HFFc6 (cell line): ENCODE measurements around the gene MED15. TPM values are rescaled to one million over a fixed set of nuclear protein-coding genes. Genes with fewer than 3 reads are reported as not detected.
A peak's percentile ranks its signal among the peaks of the same experiment; 100 is the strongest.
"Not testable (repeated sequence)": the region's sequence is repeated elsewhere in the genome, so short reads cannot be mapped to it uniquely, and the experiment has no call there.

Experiments
- DNase-seq: peaks from one replicate; pipeline ENCODE4 v3.0.0-alpha.2; 2018
- H3K27ac Mint-ChIP-seq: 2 replicates; pipeline ENCODE4 v1.8.0; 2020; ENCODE audit warnings: mild to moderate bottlenecking, mixed read lengths
- H3K27me3 Mint-ChIP-seq: 2 replicates; pipeline ENCODE4 v1.8.0; 2021; ENCODE audit warnings: mild to moderate bottlenecking, moderate library complexity, mixed read lengths; ENCODE audit not compliant: insufficient read depth
- H3K36me3 Mint-ChIP-seq: 2 replicates; pipeline ENCODE4 v1.8.0; 2021; ENCODE audit warnings: low read depth, mixed read lengths
- H3K4me1 Mint-ChIP-seq: 2 replicates; pipeline ENCODE4 v1.8.0; 2020; ENCODE audit warnings: low read depth, mixed read lengths
- H3K4me3 Mint-ChIP-seq: 2 replicates; pipeline ENCODE4 v1.8.0; 2020; ENCODE audit warnings: mild to moderate bottlenecking, moderate library complexity, mixed read lengths
- H3K9me3 Mint-ChIP-seq: 2 replicates; pipeline ENCODE4 v1.8.0; 2020; ENCODE audit warnings: mild to moderate bottlenecking, mixed read lengths
- total RNA-seq, 6 experiments: library from RNA; stranded (reverse); fragmentation: NEBNext Ultra II Directional; extraction: Animal tissue kit (Norgen Biotek cat#: 25700); gene quantifications; 2 replicates in 1 of 6; 3 replicates in 5 of 6; pipeline ENCODE4 v1.2.3, GENCODE V29; 2021
- TF ChIP-seq, protein P1 (sequence below): fragments of 200-600 bp; sonication (generic); IDR thresholded peaks from 2 replicates; pipeline ENCODE4 v1.5.0; 2021; ENCODE audit warnings: antibody characterized with exemption, mild to moderate bottlenecking

The MED15 gene
- total RNA-seq, 6 experiments from 2014 or later = 128 to 148 (median 136) TPM

DNA sequence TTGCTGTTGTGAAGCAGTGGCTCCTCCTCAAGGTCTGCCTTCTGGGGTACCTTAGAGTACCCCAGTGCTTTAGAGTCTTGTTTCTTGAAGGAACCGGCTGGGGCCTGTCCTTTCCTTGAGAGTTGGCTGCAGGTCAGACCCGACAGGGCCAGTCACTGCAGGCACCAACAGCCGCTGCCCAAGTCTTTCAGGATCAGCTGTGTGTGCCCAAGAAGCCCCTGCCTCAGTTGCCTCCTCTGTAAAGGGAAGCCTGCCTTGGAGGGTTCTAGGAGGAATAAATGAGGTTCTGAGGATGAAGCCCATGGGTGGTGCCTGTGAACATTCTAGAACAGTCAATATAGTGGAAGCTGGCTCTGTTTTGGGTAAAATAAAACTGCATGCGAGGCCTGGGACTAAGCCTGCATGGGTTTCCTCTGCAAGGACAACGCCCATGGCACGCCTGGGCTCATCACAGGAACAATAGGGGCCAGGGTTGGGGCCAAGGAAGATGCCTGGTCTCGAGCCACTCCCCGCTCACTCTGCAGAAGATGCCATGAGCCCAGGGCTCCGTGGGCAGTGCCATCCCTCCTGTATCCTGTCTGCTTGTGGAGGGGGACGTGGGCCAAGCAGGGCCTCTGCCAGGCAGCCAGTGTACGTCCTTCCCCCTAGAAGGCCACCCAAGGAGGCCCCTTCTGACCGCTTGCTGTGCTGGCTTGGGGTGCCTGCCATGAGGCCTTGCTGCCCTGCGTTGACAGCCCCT, 81.6 kb downstream of the MED15 start:
- Mint-ChIP-seq H3K27ac (peak overlapping the region; percentile 21; the same call in 1 of the 2 replicates), H3K36me3 (peaks cover 4% of the 10 kb centered on the region; the same call in 1 of the 2 replicates), H3K4me3 (no peak overlapping the region), H3K9me3 (no peaks in the 10 kb centered on the region), H3K4me1 (no peaks in the 10 kb centered on the region), H3K27me3 (peaks cover 14% of the 10 kb centered on the region)
- TF ChIP-seq, protein P1, sequence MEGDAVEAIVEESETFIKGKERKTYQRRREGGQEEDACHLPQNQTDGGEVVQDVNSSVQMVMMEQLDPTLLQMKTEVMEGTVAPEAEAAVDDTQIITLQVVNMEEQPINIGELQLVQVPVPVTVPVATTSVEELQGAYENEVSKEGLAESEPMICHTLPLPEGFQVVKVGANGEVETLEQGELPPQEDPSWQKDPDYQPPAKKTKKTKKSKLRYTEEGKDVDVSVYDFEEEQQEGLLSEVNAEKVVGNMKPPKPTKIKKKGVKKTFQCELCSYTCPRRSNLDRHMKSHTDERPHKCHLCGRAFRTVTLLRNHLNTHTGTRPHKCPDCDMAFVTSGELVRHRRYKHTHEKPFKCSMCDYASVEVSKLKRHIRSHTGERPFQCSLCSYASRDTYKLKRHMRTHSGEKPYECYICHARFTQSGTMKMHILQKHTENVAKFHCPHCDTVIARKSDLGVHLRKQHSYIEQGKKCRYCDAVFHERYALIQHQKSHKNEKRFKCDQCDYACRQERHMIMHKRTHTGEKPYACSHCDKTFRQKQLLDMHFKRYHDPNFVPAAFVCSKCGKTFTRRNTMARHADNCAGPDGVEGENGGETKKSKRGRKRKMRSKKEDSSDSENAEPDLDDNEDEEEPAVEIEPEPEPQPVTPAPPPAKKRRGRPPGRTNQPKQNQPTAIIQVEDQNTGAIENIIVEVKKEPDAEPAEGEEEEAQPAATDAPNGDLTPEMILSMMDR = no peak
- DNase-seq = no peak

DNA sequence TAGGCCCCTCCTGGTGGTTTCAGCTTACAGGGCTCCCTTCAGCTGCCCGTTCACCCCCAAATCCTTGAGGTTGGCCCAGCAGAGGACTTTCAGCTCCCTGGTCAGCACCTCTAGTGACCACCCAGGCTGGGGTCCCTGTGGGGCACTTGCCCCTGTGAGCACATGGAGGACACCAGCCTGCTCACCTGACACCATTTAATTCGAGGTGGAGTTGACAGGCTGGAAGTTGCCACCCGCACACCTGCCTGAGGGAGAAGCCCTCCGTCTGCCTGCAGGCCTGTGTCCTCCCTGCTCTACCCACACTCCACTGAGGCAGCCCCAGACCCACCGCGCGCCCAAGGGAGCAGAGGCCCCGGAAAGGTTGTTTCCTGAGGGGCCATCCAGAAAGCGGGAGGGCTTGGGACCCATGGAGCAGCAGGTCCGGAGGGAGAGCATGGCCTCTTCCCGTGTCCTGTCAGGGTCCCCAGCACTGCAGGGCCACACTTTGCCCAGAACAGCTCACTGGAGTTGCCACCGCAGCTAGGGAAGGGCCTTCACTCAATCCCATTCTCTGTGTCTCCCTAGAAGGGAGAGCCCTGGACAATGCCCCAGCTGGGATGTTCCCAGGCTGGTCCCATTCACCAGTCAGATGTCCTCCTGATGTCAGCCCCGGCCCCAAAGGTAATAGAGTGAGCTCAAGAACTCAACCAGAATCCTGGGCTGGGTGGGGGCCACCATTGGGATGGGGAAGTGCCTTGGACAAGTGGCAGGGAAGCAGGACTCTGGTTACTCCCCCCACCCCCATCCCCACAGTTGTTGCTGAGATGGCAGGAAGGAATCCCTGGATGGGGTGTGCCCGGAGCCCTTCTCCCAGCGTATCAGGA, 82.4 kb downstream of the MED15 start:
- no peak for DNase-seq
- H3K27me3 Mint-ChIP-seq = peaks cover 17% of the 10 kb centered on the region
- no peaks in the 10 kb centered on the region for H3K4me1 Mint-ChIP-seq
- TF ChIP-seq, protein P1 = no peak
- H3K9me3 Mint-ChIP-seq = no peaks in the 10 kb centered on the region
- no peak overlapping the region for H3K27ac Mint-ChIP-seq
- H3K36me3 Mint-ChIP-seq = no peaks in the 10 kb centered on the region
- H3K4me3 Mint-ChIP-seq = no peak overlapping the region

DNA sequence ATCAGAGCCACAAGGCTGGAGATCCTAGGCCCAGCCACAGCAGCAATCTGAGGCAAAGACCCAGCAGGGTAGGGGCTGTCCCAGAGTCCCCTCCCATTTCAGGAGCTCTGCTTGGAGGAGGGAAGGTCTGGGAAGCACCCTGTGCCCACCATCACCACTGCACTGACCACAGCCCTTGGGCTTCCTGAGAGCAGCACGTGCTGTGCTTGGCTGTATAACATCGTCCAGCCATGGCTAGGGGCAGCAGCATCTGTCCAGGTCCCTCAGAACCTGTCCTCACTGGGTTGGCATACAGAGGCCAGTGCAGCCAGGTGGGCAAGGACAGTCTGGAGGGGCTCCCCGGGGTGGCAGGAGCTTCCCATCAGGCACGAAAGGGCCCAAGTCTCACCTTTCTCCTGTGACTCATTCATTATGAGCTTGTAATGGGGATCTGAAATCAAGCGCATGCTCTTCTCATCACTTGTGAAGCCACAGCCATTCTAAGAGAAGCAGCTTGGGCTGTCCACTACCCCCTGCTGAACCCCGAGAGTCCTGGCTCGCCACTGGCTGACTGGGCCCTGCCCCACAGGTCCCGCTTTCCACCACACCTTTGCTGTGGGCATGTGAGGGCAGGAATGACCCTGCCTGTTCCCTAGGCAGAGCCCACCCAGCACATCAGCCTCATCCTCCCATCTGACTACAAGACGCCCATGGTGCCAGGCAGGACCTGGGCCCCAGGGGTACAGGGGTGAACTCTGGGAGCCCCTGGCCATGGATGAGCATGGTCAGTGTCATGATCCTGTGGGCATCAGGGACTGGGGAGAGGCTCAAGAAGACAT, 83.3 kb downstream of the MED15 start:
- no peaks in the 10 kb centered on the region for H3K4me1 Mint-ChIP-seq
- peaks cover 17% of the 10 kb centered on the region for H3K27me3 Mint-ChIP-seq
- no peaks in the 10 kb centered on the region for H3K9me3 Mint-ChIP-seq
- H3K27ac Mint-ChIP-seq = no peak overlapping the region
- no peak overlapping the region for H3K4me3 Mint-ChIP-seq
- H3K36me3 Mint-ChIP-seq = no peaks in the 10 kb centered on the region
- TF ChIP-seq, protein P1 = no peak
- DNase-seq = no peak

DNA sequence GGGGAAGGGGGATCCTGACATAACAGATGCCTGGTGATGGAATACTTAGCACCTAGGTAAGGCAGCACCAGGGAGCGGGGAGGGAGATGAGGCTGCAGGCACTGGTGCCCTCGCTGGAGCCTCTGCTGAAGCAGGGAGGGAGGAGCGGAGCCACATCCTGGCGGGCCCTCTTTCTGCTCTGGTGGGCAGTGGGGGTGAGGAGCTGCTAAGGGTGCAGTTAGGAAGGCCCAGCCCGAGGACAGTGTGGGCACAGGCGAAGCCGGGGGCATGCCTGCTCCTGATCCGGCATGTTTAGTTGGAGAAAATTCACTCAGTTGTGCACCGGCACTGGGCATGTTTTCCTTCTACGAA, 83.9 kb downstream of the MED15 start:
- Mint-ChIP-seq H3K9me3 (no peaks in the 10 kb centered on the region), H3K4me3 (no peak overlapping the region), H3K27ac (no peak overlapping the region), H3K36me3 (no peaks in the 10 kb centered on the region), H3K27me3 (peaks cover 20% of the 10 kb centered on the region), H3K4me1 (no peaks in the 10 kb centered on the region)
- no peak for DNase-seq
- TF ChIP-seq, protein P1 = no peak

DNA sequence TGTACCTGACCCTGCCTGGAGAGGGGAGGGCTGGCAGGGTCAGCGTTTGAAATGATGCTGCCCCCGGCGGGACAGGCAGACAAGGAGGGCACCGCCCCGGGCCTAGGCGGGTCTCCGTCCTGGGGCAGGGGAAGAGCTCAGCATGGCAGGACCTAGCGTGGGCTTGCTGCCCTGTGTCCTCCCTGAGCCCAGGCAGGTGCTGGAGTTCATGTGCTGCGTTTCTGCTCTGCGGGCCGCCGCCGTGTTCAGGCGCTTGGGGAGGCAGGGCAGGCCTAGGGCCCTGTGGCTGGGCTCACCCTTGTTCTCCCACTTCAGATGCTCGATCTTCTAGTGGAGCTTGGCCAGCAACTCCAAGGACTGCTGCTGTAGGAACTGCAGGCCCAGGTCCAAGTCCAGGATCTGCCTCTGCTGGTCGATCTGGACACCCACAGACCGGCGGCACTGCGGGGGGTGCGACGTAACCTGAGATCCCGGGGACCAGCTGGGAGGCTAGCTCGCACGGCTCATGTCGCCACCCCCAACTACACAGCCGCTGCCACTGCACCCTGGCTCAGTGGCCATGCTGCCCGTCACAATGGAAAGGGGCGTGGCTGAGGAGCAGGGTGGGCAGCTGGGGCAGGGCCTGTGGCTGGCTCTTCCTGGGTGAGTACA, 84.4 kb downstream of the MED15 start:
- no peak overlapping the region for H3K4me3 Mint-ChIP-seq
- H3K4me1 Mint-ChIP-seq = no peaks in the 10 kb centered on the region
- peak; percentile 46 for DNase-seq
- no peak overlapping the region for H3K27ac Mint-ChIP-seq
- TF ChIP-seq, protein P1 = no peak
- H3K36me3 Mint-ChIP-seq = no peaks in the 10 kb centered on the region
- H3K9me3 Mint-ChIP-seq = no peaks in the 10 kb centered on the region
- peaks cover 18% of the 10 kb centered on the region for H3K27me3 Mint-ChIP-seq

DNA sequence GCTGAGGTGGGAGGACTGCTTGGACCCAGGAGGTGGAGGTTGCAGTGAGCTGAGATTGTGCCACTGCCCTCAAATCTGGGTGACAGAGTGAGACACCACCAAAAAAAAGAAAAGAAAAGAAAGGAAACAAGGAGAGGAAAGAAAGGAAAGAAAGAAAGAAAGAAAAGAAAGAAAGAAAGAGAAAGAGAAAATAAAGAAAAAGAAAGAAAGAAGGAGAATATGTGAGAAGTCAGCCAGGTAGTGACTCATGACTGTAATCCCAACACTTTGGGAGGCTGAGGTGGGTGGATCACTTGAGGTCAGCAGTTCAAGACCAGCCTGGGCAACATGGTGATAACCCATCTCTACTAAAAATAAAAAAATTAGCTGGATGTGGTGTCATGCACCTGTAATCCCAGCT, 86.6 kb downstream of the MED15 start:
- H3K27me3 Mint-ChIP-seq = peaks cover 17% of the 10 kb centered on the region
- H3K9me3 Mint-ChIP-seq, DNase-seq, H3K36me3 Mint-ChIP-seq, H3K4me1 Mint-ChIP-seq, H3K27ac Mint-ChIP-seq, H3K4me3 Mint-ChIP-seq: not testable (repeated sequence)

DNA sequence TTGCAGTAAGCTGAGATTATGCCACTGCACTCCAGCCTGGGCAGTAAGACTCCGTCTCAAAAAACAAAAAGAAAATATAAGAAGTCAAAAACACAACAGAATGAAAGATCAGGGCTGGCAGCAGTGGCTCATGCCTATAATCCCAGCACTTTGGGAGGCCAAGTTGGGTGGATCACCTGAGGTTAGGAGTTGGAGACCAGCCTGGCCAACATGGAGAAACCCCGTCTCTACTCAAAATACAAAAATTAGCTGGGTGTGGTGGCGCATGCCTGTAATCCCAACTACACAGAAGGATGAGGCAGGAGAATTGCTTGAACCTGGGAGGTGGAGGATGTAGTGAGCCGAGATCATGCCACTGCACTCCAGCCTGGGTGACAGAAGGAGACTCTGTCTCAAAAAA, 87.1 kb downstream of the MED15 start:
- H3K27me3 Mint-ChIP-seq = peaks cover 17% of the 10 kb centered on the region
- H3K27ac Mint-ChIP-seq, H3K4me1 Mint-ChIP-seq, H3K4me3 Mint-ChIP-seq, H3K36me3 Mint-ChIP-seq, H3K9me3 Mint-ChIP-seq, DNase-seq: not testable (repeated sequence)
